ENCODE data around the gene NOG. TPM values are rescaled to one million over a fixed set of nuclear protein-coding genes. Genes with fewer than 3 reads are reported as not detected.

The NOG gene
- total and polyA plus RNA-seq, 9 donors: 0.05 to 0.99 (median 0.20) TPM; not detected in 4

GRCh38 chr17:56638591-56639051 is 45.1 kb downstream of the NOG start:
- Histone ChIP-seq H3K36me3 (no peaks in the 10 kb centered on the region), H3K4me1 (ENCODE audit: insufficient read depth) (no peaks in the 10 kb centered on the region), H3K27me3 (no peaks in the 10 kb centered on the region), H3K4me3 (no peak overlapping the region), H3K27ac (no peak overlapping the region), H3K9me3 (no peaks in the 10 kb centered on the region)
- 34 to 39% (median 37%) methylated on average over 11 of the region's 11 CpGs for WGBS, 3 donors
- intact Hi-C loops (cut with DNase I): no loop called here
- TF ChIP-seq POLR2A (IDR thresholded peaks at IDR 0.05) (no peak), CTCF (IDR thresholded peaks at IDR 0.05) (no peak), EP300 (IDR thresholded peaks at IDR 0.05) (no peak)
- no peak for DNase-seq

- Histone ChIP-seq H3K9me3 (no peaks in the 10 kb centered on the region), H3K4me3 (no peak overlapping the region), H3K36me3 (no peaks in the 10 kb centered on the region), H3K27ac (no peak overlapping the region), H3K27me3 (no peaks in the 10 kb centered on the region), H3K4me1 (ENCODE audit: insufficient read depth) (no peaks in the 10 kb centered on the region)
- no peak for DNase-seq
- intact Hi-C loops (cut with DNase I): no loop called here
- TF ChIP-seq CTCF (IDR thresholded peaks at IDR 0.05) (no peak), POLR2A (IDR thresholded peaks at IDR 0.05) (no peak), EP300 (IDR thresholded peaks at IDR 0.05) (no peak)
- 70 to 81% (median 81%) methylated on average over 6 of the region's 6 CpGs for WGBS, 3 donors
These were observed 46.0 kb downstream of the NOG start for GRCh38 chr17:56639517-56639916.

- Histone ChIP-seq H3K27ac (no peak overlapping the region), H3K4me3 (no peak overlapping the region), H3K36me3 (no peaks in the 10 kb centered on the region), H3K4me1 (ENCODE audit: insufficient read depth) (no peaks in the 10 kb centered on the region), H3K9me3 (no peaks in the 10 kb centered on the region), H3K27me3 (no peaks in the 10 kb centered on the region)
- WGBS, 3 donors: 53 to 62% (median 55%) methylated on average over 4 of the region's 4 CpGs
- DNase-seq: no peak
- TF ChIP-seq POLR2A (IDR thresholded peaks at IDR 0.05) (no peak), EP300 (IDR thresholded peaks at IDR 0.05) (no peak), CTCF (IDR thresholded peaks at IDR 0.05) (no peak)
- intact Hi-C loops (cut with DNase I): loop anchor here in 1 of 4 donors (5.0 kb wide), 1 partner anchor 78 kb away; no protein-coding TSS in a partner anchor
These were observed 46.6 kb downstream of the NOG start for GRCh38 chr17:56640116-56640515.

GRCh38 chr17:56641373-56641772 is 47.9 kb downstream of the NOG start:
- H3K27me3 ChIP-seq: no peaks in the 10 kb centered on the region
- TF ChIP-seq POLR2A (IDR thresholded peaks at IDR 0.05) (no peak), CTCF (IDR thresholded peaks at IDR 0.05) (no peak), EP300 (IDR thresholded peaks at IDR 0.05) (no peak)
- H3K36me3 ChIP-seq: no peaks in the 10 kb centered on the region
- no peak overlapping the region for H3K4me3 ChIP-seq
- intact Hi-C loops (cut with DNase I): loop anchor here in 1 of 4 donors (5.0 kb wide), 1 partner anchor 79 kb away; no protein-coding TSS in a partner anchor
- DNase-seq: no peak
- no peak overlapping the region for H3K27ac ChIP-seq
- H3K4me1 ChIP-seq (ENCODE audit: insufficient read depth): no peaks in the 10 kb centered on the region
- H3K9me3 ChIP-seq: no peaks in the 10 kb centered on the region

All from ovary (tissue), 9 donors.